ENCODE results near the gene BIRC6. TPM values are rescaled to one million over a fixed set of nuclear protein-coding genes. Genes with fewer than 3 reads are reported as not detected.

The BIRC6 gene
- polyA plus RNA-seq, 1 donor (not counting 4 experiments of a cell fraction or from before 2014, with no cell fraction given): 57.0 TPM

DNA sequence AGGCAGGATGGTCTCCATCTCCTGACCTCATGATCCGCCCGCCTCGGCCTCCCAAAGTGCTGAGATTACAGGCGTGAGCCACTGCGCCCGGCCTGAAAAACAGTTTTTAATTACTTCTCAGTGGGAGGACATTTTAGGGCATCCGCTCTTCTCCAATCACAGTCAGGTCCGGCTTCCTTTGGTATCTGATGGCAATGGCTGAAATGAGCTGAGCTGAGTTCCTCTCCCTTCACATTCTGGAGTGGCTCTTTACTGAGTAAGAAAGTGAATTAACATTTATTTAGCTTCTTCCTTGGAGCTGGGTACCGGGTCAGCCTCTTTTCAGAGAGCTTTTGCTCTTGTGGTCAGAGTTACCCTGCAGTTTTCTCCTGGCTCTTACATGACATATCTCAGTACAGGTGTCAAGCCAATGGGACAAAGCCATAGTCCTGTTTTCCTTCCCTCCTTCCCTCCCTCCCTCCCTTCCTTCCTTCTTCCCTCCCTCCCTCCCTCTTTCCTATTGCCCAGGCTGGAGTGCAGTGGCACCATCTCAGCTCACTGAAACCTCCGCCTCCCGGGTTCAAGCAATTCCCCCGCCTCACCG lies 269.9 kb downstream of the BIRC6 start:
- Histone ChIP-seq H3K27me3 (ENCODE audit: control insufficient read depth, extremely low read depth, insufficient read depth, low read length) (no peaks in the 10 kb centered on the region), H2AFZ (ENCODE audit: control insufficient read depth, low read length) (no peak overlapping the region), H3K79me2 (ENCODE audit: control insufficient read depth, insufficient read depth, low read length) (peaks cover 14% of the 10 kb centered on the region), H3K4me1 (ENCODE audit: control insufficient read depth, extremely low read depth, insufficient read depth, low read length) (peaks cover 8% of the 10 kb centered on the region), H4K20me1 (ENCODE audit: control insufficient read depth, extremely low read depth, insufficient read depth, low read length) (no peaks in the 10 kb centered on the region), H3K9me3 (ENCODE audit: control insufficient read depth, low read depth, low read length) (no peaks in the 10 kb centered on the region), H3K4me3 (ENCODE audit: control insufficient read depth in 2 of 3, extremely low read depth in 1 of 3, insufficient read depth in 2 of 3, low read depth in 1 of 3, low read length in 3 of 3) (no peak overlapping the region), H3K36me3 (ENCODE audit: control insufficient read depth in 2 of 2, extremely low read depth in 1 of 2, insufficient read depth in 2 of 2, low read length in 2 of 2) (peaks cover 4 to 10% of the 10 kb centered on the region in 2 experiments), H3K27ac (ENCODE audit: control insufficient read depth, insufficient read depth, low read length) (no peak overlapping the region), H3K9ac (ENCODE audit: control insufficient read depth, extremely low read depth, insufficient read depth, low read length) (no peak overlapping the region), H3K9me1 (ENCODE audit: control insufficient read depth, extremely low read depth, insufficient read depth, low read length) (no peaks in the 10 kb centered on the region), H3K4me2 (ENCODE audit: control insufficient read depth, extremely low read depth, insufficient read depth, low read depth, low read length) (no peak overlapping the region)
- TF ChIP-seq EZH2 (IDR thresholded peaks at IDR 0.05; ENCODE audit: low read length): no peak
- TF ChIP-seq, protein P1, sequence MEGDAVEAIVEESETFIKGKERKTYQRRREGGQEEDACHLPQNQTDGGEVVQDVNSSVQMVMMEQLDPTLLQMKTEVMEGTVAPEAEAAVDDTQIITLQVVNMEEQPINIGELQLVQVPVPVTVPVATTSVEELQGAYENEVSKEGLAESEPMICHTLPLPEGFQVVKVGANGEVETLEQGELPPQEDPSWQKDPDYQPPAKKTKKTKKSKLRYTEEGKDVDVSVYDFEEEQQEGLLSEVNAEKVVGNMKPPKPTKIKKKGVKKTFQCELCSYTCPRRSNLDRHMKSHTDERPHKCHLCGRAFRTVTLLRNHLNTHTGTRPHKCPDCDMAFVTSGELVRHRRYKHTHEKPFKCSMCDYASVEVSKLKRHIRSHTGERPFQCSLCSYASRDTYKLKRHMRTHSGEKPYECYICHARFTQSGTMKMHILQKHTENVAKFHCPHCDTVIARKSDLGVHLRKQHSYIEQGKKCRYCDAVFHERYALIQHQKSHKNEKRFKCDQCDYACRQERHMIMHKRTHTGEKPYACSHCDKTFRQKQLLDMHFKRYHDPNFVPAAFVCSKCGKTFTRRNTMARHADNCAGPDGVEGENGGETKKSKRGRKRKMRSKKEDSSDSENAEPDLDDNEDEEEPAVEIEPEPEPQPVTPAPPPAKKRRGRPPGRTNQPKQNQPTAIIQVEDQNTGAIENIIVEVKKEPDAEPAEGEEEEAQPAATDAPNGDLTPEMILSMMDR (optimal IDR thresholded peaks at IDR 0.05 in 1 of 3, IDR thresholded peaks at IDR 0.05 in 1 of 3, conservative IDR thresholded peaks at IDR 0.05 in 1 of 3; ENCODE audit: extremely low read depth in 1 of 3, insufficient read depth in 2 of 3, low read length in 3 of 3): no peak
- DNase-seq (ENCODE audit: low read depth, low spot score) (no peak), FAIRE-seq (no peak)
- dilution Hi-C loops (cut with MboI; ENCODE audit: extremely low pct_ligation_motif_present, low sequenced_read_pairs): no loop called here

DNA sequence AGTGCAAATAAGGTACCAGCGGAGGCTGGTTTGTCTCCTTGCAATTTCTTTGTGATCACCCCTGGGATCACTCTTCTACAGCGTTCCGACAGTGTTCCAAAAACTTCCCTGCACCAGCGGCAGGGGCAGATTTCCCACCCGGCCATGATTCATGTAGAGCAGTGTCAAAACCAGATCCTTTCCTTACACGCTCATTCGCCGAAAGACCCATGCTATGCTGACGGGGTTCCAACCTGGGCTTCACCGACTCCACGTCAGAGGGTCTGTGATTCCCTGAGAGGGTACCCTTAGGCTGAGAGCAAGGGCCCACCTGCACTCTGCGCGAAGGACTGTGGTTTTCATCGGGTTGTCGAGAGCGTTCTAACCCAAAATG lies 270.6 kb downstream of the BIRC6 start:
- H3K27ac ChIP-seq (ENCODE audit: control insufficient read depth, insufficient read depth, low read length): peak overlapping the region; percentile 88
- peak overlapping the region; percentile 99 for H3K4me2 ChIP-seq (ENCODE audit: control insufficient read depth, extremely low read depth, insufficient read depth, low read depth, low read length)
- H3K4me1 ChIP-seq (ENCODE audit: control insufficient read depth, extremely low read depth, insufficient read depth, low read length): peaks cover 8% of the 10 kb centered on the region
- no peaks in the 10 kb centered on the region for H3K27me3 ChIP-seq (ENCODE audit: control insufficient read depth, extremely low read depth, insufficient read depth, low read length)
- H3K36me3 ChIP-seq (ENCODE audit: control insufficient read depth in 2 of 2, extremely low read depth in 1 of 2, insufficient read depth in 2 of 2, low read length in 2 of 2): peaks cover 0 to 5% of the 10 kb centered on the region in 2 experiments
- FAIRE-seq (no peak), DNase-seq (ENCODE audit: low read depth, low spot score) (no peak)
- no peaks in the 10 kb centered on the region for H3K9me3 ChIP-seq (ENCODE audit: control insufficient read depth, low read depth, low read length)
- peaks cover 14% of the 10 kb centered on the region for H3K79me2 ChIP-seq (ENCODE audit: control insufficient read depth, insufficient read depth, low read length)
- H3K9me1 ChIP-seq (ENCODE audit: control insufficient read depth, extremely low read depth, insufficient read depth, low read length): no peaks in the 10 kb centered on the region
- peak overlapping the region; percentile 60 to 96 (median 84) for H3K4me3 ChIP-seq (ENCODE audit: control insufficient read depth in 2 of 3, extremely low read depth in 1 of 3, insufficient read depth in 2 of 3, low read depth in 1 of 3, low read length in 3 of 3)
- H3K9ac ChIP-seq (ENCODE audit: control insufficient read depth, extremely low read depth, insufficient read depth, low read length): peak overlapping the region; percentile 93
- H4K20me1 ChIP-seq (ENCODE audit: control insufficient read depth, extremely low read depth, insufficient read depth, low read length): no peaks in the 10 kb centered on the region
- H2AFZ ChIP-seq (ENCODE audit: control insufficient read depth, low read length): peak overlapping the region; percentile 98
- no peak for TF ChIP-seq EZH2 (IDR thresholded peaks at IDR 0.05; ENCODE audit: low read length)
- TF ChIP-seq, protein P1 (optimal IDR thresholded peaks at IDR 0.05 in 1 of 3, IDR thresholded peaks at IDR 0.05 in 1 of 3, conservative IDR thresholded peaks at IDR 0.05 in 1 of 3; ENCODE audit: extremely low read depth in 1 of 3, insufficient read depth in 2 of 3, low read length in 3 of 3): no peak
- dilution Hi-C loops (cut with MboI; ENCODE audit: extremely low pct_ligation_motif_present, low sequenced_read_pairs): no loop called here
